HG03139 (cell line): Measurements from ENCODE around the gene SLC16A2.
A peak's percentile ranks its signal among the peaks of the same experiment; 100 is the strongest.

ENCODE experiments used
- ATAC-seq: cut with Tn5 transposase; IDR thresholded peaks from one replicate; pipeline ENCODE4 v1.9.1; 2021; ENCODE audit not compliant: unreplicated experiment

SLC16A2 gene

GRCh38 chrX:74535408-74536151 is 114.3 kb downstream of the SLC16A2 start:
- no peak for ATAC-seq

- peak; percentile 62 for ATAC-seq
Observed at GRCh38 chrX:74536152-74536831, 115.0 kb downstream of the SLC16A2 start.

GRCh38 chrX:74536832-74537371 is 115.6 kb downstream of the SLC16A2 start:
- peak; percentile 23 for ATAC-seq

DNA sequence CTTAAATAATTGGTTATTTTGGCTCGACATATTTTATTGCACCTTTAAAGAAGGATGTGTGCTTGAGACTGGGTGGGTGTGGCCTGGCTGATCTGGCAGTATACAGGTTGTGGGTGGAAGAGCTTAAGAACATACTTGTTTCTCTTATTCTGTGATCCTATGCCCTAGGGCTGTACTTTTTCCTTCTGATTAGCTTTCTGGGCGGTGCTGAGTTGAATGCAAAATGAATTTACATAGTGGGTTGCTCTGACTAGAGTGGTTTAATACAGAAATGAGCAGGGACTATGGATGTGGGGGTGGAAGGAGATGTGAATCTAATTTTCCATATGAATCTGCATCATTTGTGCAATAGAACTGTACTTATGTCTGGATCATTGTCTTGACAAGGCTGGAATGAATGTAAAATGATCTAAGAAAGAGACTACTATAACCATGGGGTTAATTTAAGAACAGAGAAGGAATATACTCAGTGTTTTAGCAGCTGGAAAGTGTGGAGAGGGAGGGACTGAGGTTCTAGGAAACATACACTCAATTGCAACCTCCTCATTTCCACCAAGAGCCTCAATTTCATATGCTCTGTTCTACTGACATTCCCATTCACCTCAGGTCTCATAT is 119.4 kb downstream of the SLC16A2 start:
- ATAC-seq = no peak

DNA sequence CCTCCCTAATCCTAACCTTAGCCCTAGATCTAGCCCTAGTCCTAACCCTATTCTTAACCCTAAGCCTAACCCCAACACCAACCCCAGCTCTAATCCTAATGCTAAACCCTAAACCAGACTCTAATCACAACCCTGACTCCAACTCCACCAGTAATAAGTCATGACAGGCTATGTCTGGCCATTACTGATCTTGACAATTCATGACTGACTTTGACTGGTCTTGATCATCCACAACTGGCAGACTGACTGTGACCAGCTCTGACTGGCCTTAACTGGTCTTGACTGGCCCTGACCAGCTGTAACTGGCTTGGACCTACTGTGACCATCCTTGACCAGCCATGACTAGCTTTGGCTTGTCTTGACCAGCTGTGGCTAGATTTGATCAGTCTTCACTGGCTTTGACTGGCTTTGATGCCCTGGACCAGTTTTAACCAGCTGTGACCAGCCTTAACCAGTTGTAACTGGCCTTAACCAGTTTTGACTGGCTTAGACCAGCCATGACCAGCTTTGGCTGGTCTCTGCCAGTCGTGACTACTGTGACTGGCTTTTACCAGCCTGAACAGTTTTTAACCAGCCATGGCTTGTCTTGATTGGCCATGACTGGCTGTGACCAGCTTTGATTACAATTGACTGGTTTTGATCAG is 124.7 kb downstream of the SLC16A2 start:
- no peak for ATAC-seq

- ATAC-seq = no peak
Observed at GRCh38 chrX:74546984-74547383, 125.7 kb downstream of the SLC16A2 start.

DNA sequence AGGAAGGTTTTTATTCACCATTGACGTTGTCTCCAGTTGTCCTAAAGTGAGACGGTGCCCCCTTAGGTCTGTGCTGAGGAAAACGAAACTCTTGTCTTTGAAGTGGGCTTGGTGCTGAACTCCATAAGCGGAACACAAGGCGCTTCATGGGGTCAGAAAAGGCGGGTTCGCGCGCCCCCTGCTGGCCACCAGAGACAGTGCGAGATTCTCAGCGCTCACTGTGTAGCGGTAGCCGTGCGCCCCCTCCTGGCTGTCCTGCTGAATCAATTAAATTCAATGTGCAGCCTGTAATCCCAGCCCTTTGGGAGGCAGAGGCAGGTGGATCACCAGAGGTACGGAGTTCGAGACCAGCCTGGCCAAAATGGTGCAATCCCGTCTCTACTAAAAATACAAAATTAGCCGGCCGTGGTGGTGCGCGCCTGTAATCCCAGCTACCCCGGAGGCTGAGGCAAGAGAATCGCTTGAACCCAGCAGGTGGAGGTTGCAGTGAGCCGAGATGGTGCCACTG is 129.1 kb downstream of the SLC16A2 start:
- ATAC-seq = peak; percentile 77

- ATAC-seq = no peak
Observed at GRCh38 chrX:74551934-74552333, 130.6 kb downstream of the SLC16A2 start.

DNA sequence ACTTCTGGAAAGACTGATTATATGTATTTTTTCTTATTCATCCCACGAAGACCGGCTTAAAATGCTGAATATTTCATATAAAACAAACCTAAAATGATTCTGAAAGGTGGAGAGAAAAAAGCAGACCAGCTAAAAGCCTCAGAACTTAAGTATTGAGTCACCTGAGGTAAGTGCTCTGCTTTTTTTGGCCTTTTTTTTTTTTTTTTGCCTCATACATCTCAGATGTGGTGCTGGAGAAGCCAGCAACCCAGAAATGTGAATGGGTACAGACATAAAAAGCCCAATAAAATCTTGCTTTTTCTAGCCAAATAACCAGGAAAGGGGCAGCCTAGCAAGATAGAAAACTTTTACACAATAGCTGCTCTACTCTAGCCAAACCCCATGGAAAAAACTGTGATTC is 136.1 kb downstream of the SLC16A2 start:
- no peak for ATAC-seq

DNA sequence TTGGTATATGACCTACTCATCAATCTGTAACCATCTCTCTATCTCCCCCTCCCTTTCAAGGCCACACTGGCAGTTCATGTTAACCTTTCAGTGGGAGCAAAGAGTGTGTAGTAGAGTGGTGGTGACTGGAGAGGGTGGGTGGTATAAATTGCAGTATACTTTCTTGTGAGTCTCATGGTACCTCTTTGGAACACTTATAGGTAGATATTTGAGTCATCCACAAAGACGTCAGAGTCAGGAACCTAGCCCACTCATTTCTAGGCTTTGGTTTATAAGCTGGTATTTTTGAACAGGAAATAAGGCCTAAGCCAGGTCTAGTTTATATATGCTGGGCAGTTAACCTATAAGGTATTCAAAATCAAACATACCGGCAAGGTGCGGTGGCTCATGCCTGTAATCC is 156.8 kb downstream of the SLC16A2 start:
- no peak for ATAC-seq

GRCh38 chrX:74579597-74580198 is 158.4 kb downstream of the SLC16A2 start:
- ATAC-seq = no peak
